Neural progenitor cell (in vitro differentiated cells): ENCODE data around the gene SV2B. TPM values are rescaled to one million over a fixed set of nuclear protein-coding genes. Genes with fewer than 3 reads are reported as not detected.

ENCODE experiments used
- DNase-seq: peaks from one replicate; pipeline ENCODE4 v3.0.0-alpha.2; 2016; ENCODE audit warnings: low spot score
- H2AFZ ChIP-seq: fragments of 200-600 bp; sonication (generic); replicated peaks from 2 replicates; pipeline ENCODE4 v1.6.1; 2016; ENCODE audit warnings: antibody characterized with exemption
- H3F3A ChIP-seq: fragments of 200-600 bp; sonication (generic); 2 replicates; pipeline ENCODE4 v1.6.1; 2016; ENCODE audit warnings: antibody characterized with exemption, low read depth
- H3K27ac ChIP-seq: fragments of 200-600 bp; sonication (generic); 2 replicates; pipeline ENCODE4 v1.5.1; 2016; ENCODE audit warnings: mild to moderate bottlenecking
- H3K27me3 ChIP-seq: fragments of 200-600 bp; sonication (generic); 2 replicates; pipeline ENCODE4 v1.6.1; 2016; ENCODE audit warnings: mild to moderate bottlenecking, moderate library complexity
- H3K36me3 ChIP-seq: fragments of 200-600 bp; sonication (generic); 2 replicates; pipeline ENCODE4 v1.5.1; 2016
- H3K4me1 ChIP-seq: fragments of 200-600 bp; sonication (generic); 2 replicates; pipeline ENCODE4 v1.6.1; 2016; ENCODE audit warnings: mixed run types
- H3K4me2 ChIP-seq: fragments of 200-600 bp; sonication (generic); 2 replicates; pipeline ENCODE4 v1.6.1; 2016
- H3K4me3 ChIP-seq: fragments of 200-600 bp; sonication (generic); 2 replicates; pipeline ENCODE4 v1.5.1; 2016
- H3K79me2 ChIP-seq: fragments of 200-600 bp; sonication (generic); 2 replicates; pipeline ENCODE4 v1.6.1; 2016; ENCODE audit warnings: low read depth
- H3K9ac ChIP-seq: fragments of 200-600 bp; sonication (generic); 2 replicates; pipeline ENCODE4 v1.6.1; 2016
- H3K9me3 ChIP-seq: fragments of 200-600 bp; sonication (generic); 2 replicates; pipeline ENCODE4 v1.5.1; 2016; ENCODE audit warnings: low read depth
- H4K20me1 ChIP-seq: fragments of 200-600 bp; sonication (generic); 2 replicates; pipeline ENCODE4 v1.6.1; 2016; ENCODE audit warnings: low read depth
- H3K27ac Mint-ChIP-seq: 3 replicates; pipeline ENCODE4 v1.8.0; 2021; ENCODE audit warnings: mixed read lengths
- H3K27me3 Mint-ChIP-seq: 2 replicates; pipeline ENCODE4 v1.8.0; 2022; ENCODE audit warnings: low read depth, mild to moderate bottlenecking, inconsistent platforms, moderate library complexity, mixed read lengths; ENCODE audit not compliant: insufficient read depth
- H3K36me3 Mint-ChIP-seq: 3 replicates; pipeline ENCODE4 v1.8.0; 2021; ENCODE audit warnings: mixed read lengths
- H3K4me1 Mint-ChIP-seq: 3 replicates; pipeline ENCODE4 v1.8.0; 2021; ENCODE audit warnings: mixed read lengths
- H3K4me3 Mint-ChIP-seq: 3 replicates; pipeline ENCODE4 v1.8.0; 2021; ENCODE audit warnings: mild to moderate bottlenecking, moderate library complexity, mixed read lengths
- H3K9me3 Mint-ChIP-seq: 3 replicates; pipeline ENCODE4 v1.8.0; 2020; ENCODE audit warnings: mixed read lengths
- CTCF ChIP-seq: fragments of 200-600 bp; sonication (generic); IDR thresholded peaks from 2 replicates; pipeline ENCODE4 v1.5.1; 2017; ENCODE audit warnings: antibody characterized with exemption, mild to moderate bottlenecking
- EZH2 ChIP-seq: fragments of 200-600 bp; sonication (generic); IDR thresholded peaks from 2 replicates; pipeline ENCODE4 v1.6.1; 2017; ENCODE audit warnings: antibody characterized with exemption, mild to moderate bottlenecking, moderate library complexity
- EZH2phosphoT487 ChIP-seq: fragments of 200-600 bp; sonication (generic); IDR thresholded peaks from 2 replicates; pipeline ENCODE4 v1.6.1; 2017; ENCODE audit warnings: antibody characterized with exemption
- total RNA-seq: library from RNA; depleted of rRNA; stranded (reverse); fragments of >200 nt; gene quantifications from 2 replicates; pipeline ENCODE4 v1.2.3, GENCODE V29; 2015; ENCODE audit warnings: low replicate concordance

Gene SV2B
- total RNA-seq, 1 donor from 2014 or later: 0.02 TPM

GRCh38 chr15:91259077-91259476, 159.0 kb downstream of the SV2B start:
- DNase-seq: no peak
- Histone ChIP-seq H2AFZ (no peak overlapping the region), H4K20me1 (no peaks in the 10 kb centered on the region), H3K9me3 (no peaks in the 10 kb centered on the region), H3K79me2 (no peaks in the 10 kb centered on the region), H3K27me3 (peaks cover 3% of the 10 kb centered on the region), H3F3A (no peaks in the 10 kb centered on the region), H3K4me2 (no peak overlapping the region), H3K4me1 (no peaks in the 10 kb centered on the region), H3K4me3 (no peak overlapping the region), H3K36me3 (no peaks in the 10 kb centered on the region), H3K27ac (no peak overlapping the region), H3K9ac (no peak overlapping the region)
- peaks cover 5% of the 10 kb centered on the region for H3K9me3 Mint-ChIP-seq
- TF ChIP-seq CTCF (no peak), EZH2 (no peak), EZH2phosphoT487 (no peak)
- H3K27ac Mint-ChIP-seq: no peak overlapping the region
- no peaks in the 10 kb centered on the region for H3K4me1 Mint-ChIP-seq
- H3K27me3 Mint-ChIP-seq: no peaks in the 10 kb centered on the region
- H3K36me3 Mint-ChIP-seq: no peaks in the 10 kb centered on the region
- no peak overlapping the region for H3K4me3 Mint-ChIP-seq

- Histone ChIP-seq H3K27me3 (peaks cover 1% of the 10 kb centered on the region), H4K20me1 (no peaks in the 10 kb centered on the region), H3F3A (no peaks in the 10 kb centered on the region)
Measured at GRCh38 chr15:91261345-91261744, 161.3 kb downstream of the SV2B start.

GRCh38 chr15:91263632-91264531, 163.8 kb downstream of the SV2B start:
- H3K27me3 ChIP-seq: no peaks in the 10 kb centered on the region
- Mint-ChIP-seq H3K27ac (no peak overlapping the region), H3K4me3 (no peak overlapping the region), H3K27me3 (peaks cover 8% of the 10 kb centered on the region), H3K4me1 (no peaks in the 10 kb centered on the region), H3K9me3 (peaks cover 5% of the 10 kb centered on the region), H3K36me3 (no peaks in the 10 kb centered on the region)
- no peaks in the 10 kb centered on the region for H3K79me2 ChIP-seq
- H2AFZ ChIP-seq: peak overlapping the region; percentile 59
- no peaks in the 10 kb centered on the region for H3K4me1 ChIP-seq
- no peak for TF ChIP-seq EZH2
- no peak overlapping the region for H3K9ac ChIP-seq
- no peak overlapping the region for H3K27ac ChIP-seq
- no peaks in the 10 kb centered on the region for H4K20me1 ChIP-seq
- no peak for DNase-seq
- no peaks in the 10 kb centered on the region for H3F3A ChIP-seq
- no peak overlapping the region for H3K4me3 ChIP-seq
- no peaks in the 10 kb centered on the region for H3K9me3 ChIP-seq
- no peaks in the 10 kb centered on the region for H3K36me3 ChIP-seq
- no peak overlapping the region for H3K4me2 ChIP-seq

More at GRCh38 chr15:91261345-91261744, 161.3 kb downstream of the SV2B start:
- H3K36me3 ChIP-seq: no peaks in the 10 kb centered on the region
- no peaks in the 10 kb centered on the region for H3K36me3 Mint-ChIP-seq
- H3K27me3 Mint-ChIP-seq: peaks cover 5% of the 10 kb centered on the region
- no peaks in the 10 kb centered on the region for H3K9me3 ChIP-seq
- H3K27ac Mint-ChIP-seq: no peak overlapping the region
- no peak overlapping the region for H3K9ac ChIP-seq
- H3K79me2 ChIP-seq: no peaks in the 10 kb centered on the region
- H3K4me1 Mint-ChIP-seq: no peaks in the 10 kb centered on the region
- H3K4me1 ChIP-seq: no peaks in the 10 kb centered on the region
- no peak overlapping the region for H3K4me3 ChIP-seq
- H3K27ac ChIP-seq: no peak overlapping the region
- H3K4me3 Mint-ChIP-seq: no peak overlapping the region
- peaks cover 5% of the 10 kb centered on the region for H3K9me3 Mint-ChIP-seq
- H2AFZ ChIP-seq: no peak overlapping the region
- TF ChIP-seq CTCF (no peak), EZH2phosphoT487 (no peak), EZH2 (no peak)
- H3K4me2 ChIP-seq: no peak overlapping the region
- DNase-seq: no peak
